HL-60 (cell line): ENCODE results near the gene HOXD11.

ENCODE experiments used
- DNase-seq, 2 experiments: peaks; one replicate each; pipeline ENCODE4 v3.0.0-alpha.2; 2010 to 2020; ENCODE audit warnings: low read depth in 1 of 2, low spot score in 1 of 2
- H3K27ac ChIP-seq: fragments of 250-450 bp; sonication (Bioruptor Pico); replicated peaks from 2 replicates; pipeline ENCODE4 v1.5.1; 2020; ENCODE audit warnings: mild to moderate bottlenecking, moderate library complexity
- H3K27me3 ChIP-seq: fragments of 250-450 bp; sonication (Bioruptor Pico); 2 replicates; pipeline ENCODE4 v1.5.1; 2021; ENCODE audit warnings: mild to moderate bottlenecking, moderate library complexity; ENCODE audit not compliant: insufficient read depth, poor library complexity, severe bottlenecking
- H3K4me3 ChIP-seq: replicated peaks from 2 replicates; pipeline ENCODE4 v1.5.1; 2011; ENCODE audit warnings: mild to moderate bottlenecking, control low read depth, low read length; ENCODE audit not compliant: insufficient read depth
- CTCF ChIP-seq: IDR thresholded peaks from one replicate; pipeline ENCODE4 v1.5.1; 2011; ENCODE audit warnings: low read length, control low read depth, inconsistent platforms; ENCODE audit not compliant: insufficient read depth
- GABPA ChIP-seq: IDR thresholded peaks from 2 replicates; pipeline ENCODE4 v1.6.1; 2012; ENCODE audit warnings: low read depth
- POLR2AphosphoS5 ChIP-seq: IDR thresholded peaks from 2 replicates; pipeline ENCODE4 v1.6.1; 2012; ENCODE audit warnings: low read depth
- REST ChIP-seq: IDR thresholded peaks from 2 replicates; pipeline ENCODE4 v1.6.1; 2012; ENCODE audit warnings: low read depth; ENCODE audit not compliant: insufficient replicate concordance
- SPI1 ChIP-seq: IDR thresholded peaks from 2 replicates; pipeline ENCODE4 v1.6.1; 2012; ENCODE audit warnings: low read depth, mild to moderate bottlenecking, borderline replicate concordance

The HOXD11 gene

GRCh38 chr2:176104316-176105077 is 2.6 kb upstream of the HOXD11 start:
- Histone ChIP-seq H3K4me3 (no peak overlapping the region), H3K27me3 (peaks cover 79% of the 10 kb centered on the region), H3K27ac (no peak overlapping the region)
- no peak for DNase-seq
- TF ChIP-seq CTCF, result no peak
- TF ChIP-seq GABPA, result no peak
- TF ChIP-seq SPI1, result no peak
- TF ChIP-seq POLR2AphosphoS5, result no peak

GRCh38 chr2:176105078-176105729 is 1.9 kb upstream of the HOXD11 start:
- Histone ChIP-seq H3K4me3 (no peak overlapping the region), H3K27ac (no peak overlapping the region), H3K27me3 (peaks cover 82% of the 10 kb centered on the region)
- no peak for DNase-seq
- TF ChIP-seq POLR2AphosphoS5 (no peak), SPI1 (no peak), REST (no peak), GABPA (no peak), CTCF (no peak)

- TF ChIP-seq CTCF, result no peak
- TF ChIP-seq REST, result no peak
- TF ChIP-seq GABPA, result no peak
- TF ChIP-seq SPI1, result no peak
- no peak for TF ChIP-seq POLR2AphosphoS5
- peaks cover 80% of the 10 kb centered on the region for H3K27me3 ChIP-seq
- DNase-seq, result no peak
- no peak overlapping the region for H3K4me3 ChIP-seq
- no peak overlapping the region for H3K27ac ChIP-seq
These were observed 1.1 kb upstream of the HOXD11 start for GRCh38 chr2:176105730-176106580.
